Neural cell (in vitro differentiated cells): ENCODE data around the gene ANKS1A.

ENCODE experiments used
- POLR2AphosphoS5 ChIP-seq: IDR thresholded peaks from 2 replicates; pipeline ENCODE4 v1.6.1; 2012
- RAD21 ChIP-seq: fragments of 450-650 bp; conservative IDR thresholded peaks from 2 replicates; pipeline ENCODE4 v1.6.1; 2014; ENCODE audit warnings: antibody characterized with exemption, mild to moderate bottlenecking, moderate library complexity
- TF ChIP-seq, protein P1 (sequence below): fragments of 450-650 bp; IDR thresholded peaks from 2 replicates; pipeline ENCODE4 v1.5.1; 2014; ENCODE audit warnings: antibody characterized with exemption, mild to moderate bottlenecking, moderate library complexity; ENCODE audit not compliant: poor library complexity, severe bottlenecking

DNA sequence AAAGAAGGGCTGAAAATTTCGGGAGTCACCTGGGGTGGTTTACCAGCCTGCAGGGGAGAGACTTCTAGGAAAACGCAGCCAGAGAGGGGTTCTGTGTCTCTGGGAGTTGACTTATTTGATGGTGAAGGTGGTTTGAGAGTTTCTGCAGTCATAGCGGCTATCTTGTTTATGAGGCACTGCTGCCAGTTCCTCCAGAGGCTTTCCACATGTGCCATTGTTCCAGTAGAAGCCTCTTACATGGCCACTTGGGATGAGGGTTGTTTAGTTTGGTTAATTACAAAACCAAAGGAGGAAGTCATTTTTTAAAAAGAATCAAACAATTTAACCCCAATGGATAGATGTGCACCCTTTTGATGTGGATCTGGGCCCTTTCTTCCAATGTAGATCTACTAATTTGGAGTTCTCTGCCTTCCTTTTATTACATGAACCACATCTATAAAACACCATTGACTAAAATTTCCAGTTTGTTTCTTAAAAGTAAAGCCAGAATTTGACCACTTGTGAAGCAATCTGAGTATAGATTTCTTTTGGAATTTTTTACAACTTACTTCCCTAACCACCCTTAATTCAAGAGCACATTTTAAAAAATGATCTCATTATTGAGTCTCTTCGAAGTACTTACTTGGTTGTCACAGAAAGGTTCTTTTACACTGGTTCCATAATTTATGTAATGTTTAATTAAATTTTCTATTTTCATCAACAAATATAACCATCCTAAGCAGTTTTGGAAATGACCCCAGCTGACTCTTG is 154.5 kb downstream of the ANKS1A start:
- TF ChIP-seq, protein P1, sequence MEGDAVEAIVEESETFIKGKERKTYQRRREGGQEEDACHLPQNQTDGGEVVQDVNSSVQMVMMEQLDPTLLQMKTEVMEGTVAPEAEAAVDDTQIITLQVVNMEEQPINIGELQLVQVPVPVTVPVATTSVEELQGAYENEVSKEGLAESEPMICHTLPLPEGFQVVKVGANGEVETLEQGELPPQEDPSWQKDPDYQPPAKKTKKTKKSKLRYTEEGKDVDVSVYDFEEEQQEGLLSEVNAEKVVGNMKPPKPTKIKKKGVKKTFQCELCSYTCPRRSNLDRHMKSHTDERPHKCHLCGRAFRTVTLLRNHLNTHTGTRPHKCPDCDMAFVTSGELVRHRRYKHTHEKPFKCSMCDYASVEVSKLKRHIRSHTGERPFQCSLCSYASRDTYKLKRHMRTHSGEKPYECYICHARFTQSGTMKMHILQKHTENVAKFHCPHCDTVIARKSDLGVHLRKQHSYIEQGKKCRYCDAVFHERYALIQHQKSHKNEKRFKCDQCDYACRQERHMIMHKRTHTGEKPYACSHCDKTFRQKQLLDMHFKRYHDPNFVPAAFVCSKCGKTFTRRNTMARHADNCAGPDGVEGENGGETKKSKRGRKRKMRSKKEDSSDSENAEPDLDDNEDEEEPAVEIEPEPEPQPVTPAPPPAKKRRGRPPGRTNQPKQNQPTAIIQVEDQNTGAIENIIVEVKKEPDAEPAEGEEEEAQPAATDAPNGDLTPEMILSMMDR: no peak
- TF ChIP-seq RAD21: no peak
- no peak for TF ChIP-seq POLR2AphosphoS5
